Prostate gland (tissue), 2 donors: ENCODE results near the gene UROS. TPM values are rescaled to one million over a fixed set of nuclear protein-coding genes. Genes with fewer than 3 reads are reported as not detected.

Source experiments
- DNase-seq: peaks from one replicate; pipeline ENCODE4 v3.0.0-alpha.2; 2019; ENCODE audit warnings: low spot score
- H3K27ac ChIP-seq, 2 donors: fragments of 200-600 bp; sonication (generic); 2 replicates each; pipeline ENCODE4 v1.5.1; 2017 to 2019
- H3K27me3 ChIP-seq: fragments of 200-600 bp; sonication (generic); replicated peaks from 2 replicates; pipeline ENCODE4 v1.5.1; 2019; ENCODE audit not compliant: insufficient read depth
- H3K36me3 ChIP-seq, 2 donors: fragments of 200-600 bp; sonication (generic); 1 replicate in 1 of 2; 2 replicates in 1 of 2; pipeline versions ENCODE4 v1.5.1 to v1.8.1; 2017 to 2019
- H3K4me1 ChIP-seq: fragments of 200-600 bp; sonication (generic); replicated peaks from 2 replicates; pipeline ENCODE4 v1.5.1; 2019
- H3K4me3 ChIP-seq, 2 donors: fragments of 200-600 bp; sonication (generic); 2 replicates each; pipeline ENCODE4 v1.5.1; 2017 to 2019
- H3K9me3 ChIP-seq: fragments of 200-600 bp; sonication (generic); 2 replicates; pipeline ENCODE4 v1.5.1; 2017
- POLR2A ChIP-seq: fragments of 450-650 bp; IDR thresholded peaks from one replicate; pipeline ENCODE4 v1.6.1; 2016; ENCODE audit warnings: antibody characterized with exemption, mild to moderate bottlenecking
- POLR2AphosphoS5 ChIP-seq: sonication (generic); formaldehyde crosslinking; IDR thresholded peaks from one replicate; pipeline ENCODE4 v1.6.1; 2017; ENCODE audit warnings: antibody characterized with exemption
- WGBS: methylation state at CpG from one replicate; pipeline ENCODE4 v1.1.5; 2018; 5-methylcytosine and 5-hydroxymethylcytosine counted together
- intact Hi-C: fragments of 100-400 bp; cut with DNase I; formaldehyde crosslinking; loops from one replicate; pipeline ENCODE4 v1.14.2; 2022
- total RNA-seq, 2 donors: library from RNA; depleted of rRNA; stranded (reverse); fragments of >200 nt; gene quantifications; one replicate each; pipeline ENCODE4 v1.1.0, GENCODE V29; 2016
- TF ChIP-seq, protein P1 (sequence below), 4 experiments: fragments of 200-600 bp in 2 of 4; fragments of 450-650 bp in 2 of 4; sonication (generic) in 2 of 4; IDR thresholded peaks; 1 replicate in 3 of 4; 2 replicates in 1 of 4; pipeline ENCODE4 v1.5.1; 2016 to 2019; ENCODE audit warnings: antibody characterized with exemption in 4 of 4, mild to moderate bottlenecking in 2 of 4, moderate library complexity in 2 of 4

The UROS gene
- total RNA-seq, result 10 to 100 TPM; 45.0 to 49.0 TPM

- Histone ChIP-seq H3K4me1 (peaks cover 9% of the 10 kb centered on the region), H3K27me3 (no peaks in the 10 kb centered on the region), H3K36me3 (no peaks in the 10 kb centered on the region), H3K27ac (peak within 1 kb of the TSS; percentile 77 to 79), H3K9me3 (no peaks in the 10 kb centered on the region), H3K4me3 (peak within 1 kb of the TSS; percentile 83 to 86)
- intact Hi-C loops, result loop anchor here (10.0 kb wide), 1 partner anchor 658 kb away; the partner anchor contains the start of gene CTBP2
- peak; percentile 81 for DNase-seq
- peak; percentile 45 for TF ChIP-seq POLR2A
- TF ChIP-seq, protein P1, sequence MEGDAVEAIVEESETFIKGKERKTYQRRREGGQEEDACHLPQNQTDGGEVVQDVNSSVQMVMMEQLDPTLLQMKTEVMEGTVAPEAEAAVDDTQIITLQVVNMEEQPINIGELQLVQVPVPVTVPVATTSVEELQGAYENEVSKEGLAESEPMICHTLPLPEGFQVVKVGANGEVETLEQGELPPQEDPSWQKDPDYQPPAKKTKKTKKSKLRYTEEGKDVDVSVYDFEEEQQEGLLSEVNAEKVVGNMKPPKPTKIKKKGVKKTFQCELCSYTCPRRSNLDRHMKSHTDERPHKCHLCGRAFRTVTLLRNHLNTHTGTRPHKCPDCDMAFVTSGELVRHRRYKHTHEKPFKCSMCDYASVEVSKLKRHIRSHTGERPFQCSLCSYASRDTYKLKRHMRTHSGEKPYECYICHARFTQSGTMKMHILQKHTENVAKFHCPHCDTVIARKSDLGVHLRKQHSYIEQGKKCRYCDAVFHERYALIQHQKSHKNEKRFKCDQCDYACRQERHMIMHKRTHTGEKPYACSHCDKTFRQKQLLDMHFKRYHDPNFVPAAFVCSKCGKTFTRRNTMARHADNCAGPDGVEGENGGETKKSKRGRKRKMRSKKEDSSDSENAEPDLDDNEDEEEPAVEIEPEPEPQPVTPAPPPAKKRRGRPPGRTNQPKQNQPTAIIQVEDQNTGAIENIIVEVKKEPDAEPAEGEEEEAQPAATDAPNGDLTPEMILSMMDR (IDR thresholded peaks at IDR 0.05), result peak in 1 of 4 experiments; percentile 30
- peak; percentile 92 for TF ChIP-seq POLR2AphosphoS5
- under 1% methylated on average over 71 of the region's 74 CpGs for WGBS
These were observed at the start of gene UROS, which contains the start of gene BCCIP for GRCh38 chr10:125822878-125823662. TSS of gene UROS (minus strand) at chr10:125823258. CDS start at chr10:125816499, 6,759 bp downstream. TSS of gene BCCIP (plus strand) at chr10:125823546. CDS start at chr10:125823558, 12 bp downstream.

DNA sequence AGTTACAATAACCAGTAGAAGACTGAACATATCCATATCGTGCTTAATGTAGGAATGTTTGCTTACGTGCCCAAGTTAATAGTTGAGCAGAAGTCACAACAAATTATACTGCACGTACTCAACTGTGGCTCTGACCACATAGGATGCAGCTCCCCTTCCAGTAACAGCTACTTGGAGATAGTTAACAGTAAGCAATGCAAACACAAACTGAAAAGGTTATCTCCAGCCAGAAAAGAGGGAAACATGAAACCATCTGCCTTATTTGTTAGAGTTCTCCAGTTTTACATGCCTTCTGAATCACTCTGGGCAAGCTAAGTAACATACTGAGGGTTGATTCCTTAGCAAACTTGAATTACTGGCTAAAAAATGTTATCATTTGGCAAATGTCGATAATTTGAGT, 48.3 kb upstream of the UROS start:
- DNase-seq, result no peak
- 47% methylated on average over 4 of the region's 4 CpGs for WGBS
- H3K27ac ChIP-seq, result no peak overlapping the region
- peaks cover 3 to 5% of the 10 kb centered on the region in 2 donors for H3K36me3 ChIP-seq
- no peak for TF ChIP-seq POLR2A
- no peak for TF ChIP-seq POLR2AphosphoS5
- TF ChIP-seq, protein P1 (IDR thresholded peaks at IDR 0.05), result no peak
- intact Hi-C loops, result no loop called here
- no peaks in the 10 kb centered on the region for H3K9me3 ChIP-seq
- H3K4me3 ChIP-seq, result no peak overlapping the region
- no peaks in the 10 kb centered on the region for H3K27me3 ChIP-seq
- no peaks in the 10 kb centered on the region for H3K4me1 ChIP-seq

DNA sequence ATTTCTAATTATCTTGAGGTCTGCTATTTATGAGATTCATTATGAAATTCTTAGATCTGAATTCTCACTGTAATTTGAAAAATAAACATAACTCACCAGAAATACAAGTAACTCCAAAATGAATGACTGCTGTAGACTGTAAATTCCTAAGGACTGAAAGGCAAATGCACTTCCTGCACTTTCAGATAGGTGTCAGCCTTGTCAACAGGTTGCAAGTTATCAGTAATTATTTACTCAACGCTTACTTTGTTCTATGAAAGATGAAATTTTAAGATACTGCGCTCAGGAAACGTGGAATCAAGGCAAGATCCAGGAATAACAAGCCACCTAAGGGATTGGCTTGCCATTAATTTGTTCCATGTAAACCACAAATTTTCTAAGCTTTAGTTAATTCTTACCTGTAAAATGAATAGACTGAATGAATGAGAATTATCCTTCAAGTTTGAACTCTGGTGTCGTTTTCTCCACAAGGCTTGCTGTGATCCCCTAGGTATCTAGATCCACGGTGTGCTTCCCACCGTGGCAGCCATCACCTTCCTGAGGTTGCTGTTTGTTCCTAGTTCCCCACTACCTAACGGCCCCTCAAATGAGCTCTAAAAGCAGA, 45.4 kb upstream of the UROS start:
- DNase-seq, result no peak
- Histone ChIP-seq H3K9me3 (no peaks in the 10 kb centered on the region), H3K4me1 (no peaks in the 10 kb centered on the region), H3K36me3 (peaks cover 3 to 6% of the 10 kb centered on the region in 2 donors), H3K27me3 (no peaks in the 10 kb centered on the region), H3K4me3 (no peak overlapping the region), H3K27ac (no peak overlapping the region)
- WGBS, result 49% methylated on average over 7 of the region's 7 CpGs
- peak; percentile 21 for TF ChIP-seq POLR2AphosphoS5
- TF ChIP-seq, protein P1 (IDR thresholded peaks at IDR 0.05), result peak; percentile 54 to 90 (median 68)
- TF ChIP-seq POLR2A, result no peak
- intact Hi-C loops, result no loop called here

DNA sequence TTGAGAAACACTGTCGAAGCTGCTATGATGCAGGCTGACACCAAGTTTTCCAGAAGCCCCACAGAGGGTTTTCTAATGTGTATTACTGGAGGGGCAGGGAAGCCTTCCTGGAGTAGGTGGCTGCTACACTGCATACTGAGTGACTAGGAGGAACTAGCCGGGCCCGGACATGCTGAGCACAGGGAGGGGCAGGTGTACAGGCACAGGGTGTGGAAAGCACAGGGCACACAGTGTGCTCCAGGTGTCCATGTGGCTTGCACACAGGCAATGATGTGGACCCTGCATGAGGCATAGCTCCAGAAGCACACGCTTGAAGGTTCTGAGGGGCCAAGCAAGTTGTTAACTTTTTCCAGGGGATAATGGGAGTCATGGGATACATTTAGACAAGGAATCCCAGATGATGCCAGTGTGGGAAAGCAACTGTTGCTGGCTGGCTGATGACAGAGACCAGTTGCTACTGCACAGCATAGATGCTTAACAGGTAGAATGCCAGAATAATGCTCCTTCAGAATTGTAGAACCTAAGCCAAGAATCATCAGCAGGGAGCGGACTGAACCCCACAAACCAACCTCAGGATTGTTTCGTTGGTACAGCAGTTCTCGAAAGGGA, 43.5 kb upstream of the UROS start:
- intact Hi-C loops, result no loop called here
- TF ChIP-seq POLR2A (no peak), POLR2AphosphoS5 (no peak)
- TF ChIP-seq, protein P1 (IDR thresholded peaks at IDR 0.05), result no peak

More for the DNA sequence above, 43.5 kb upstream of the UROS start:
- no peaks in the 10 kb centered on the region for H3K9me3 ChIP-seq
- no peak overlapping the region for H3K27ac ChIP-seq
- DNase-seq, result no peak
- no peaks in the 10 kb centered on the region for H3K27me3 ChIP-seq
- H3K4me3 ChIP-seq, result no peak overlapping the region
- WGBS, result 95% methylated on average over 7 of the region's 7 CpGs
- H3K4me1 ChIP-seq, result no peaks in the 10 kb centered on the region
- H3K36me3 ChIP-seq, result peaks cover 3 to 6% of the 10 kb centered on the region in 2 donors
